HG03439 (cell line): ENCODE data around the gene ZC3H18.

ENCODE experiments used
- ATAC-seq: cut with Tn5 transposase; IDR thresholded peaks from one replicate; pipeline ENCODE4 v1.9.1; 2021; ENCODE audit warnings: mild to moderate bottlenecking, moderate library complexity; ENCODE audit not compliant: unreplicated experiment

ZC3H18 gene

GRCh38 chr16:88619859-88620815 is 49.9 kb downstream of the ZC3H18 start:
- ATAC-seq = no peak

- ATAC-seq = no peak
Observed at GRCh38 chr16:88622125-88622524, 51.9 kb downstream of the ZC3H18 start.

- no peak for ATAC-seq
Observed at GRCh38 chr16:88622866-88623265, 52.7 kb downstream of the ZC3H18 start.

GRCh38 chr16:88623858-88624257 is 53.7 kb downstream of the ZC3H18 start:
- no peak for ATAC-seq

- ATAC-seq = no peak
Observed at GRCh38 chr16:88624481-88624880, 54.3 kb downstream of the ZC3H18 start.

- ATAC-seq = no peak
Observed at GRCh38 chr16:88624977-88625576, 54.9 kb downstream of the ZC3H18 start.

- no peak for ATAC-seq
Observed at GRCh38 chr16:88626646-88627045, 56.4 kb downstream of the ZC3H18 start.

- no peak for ATAC-seq
Observed at GRCh38 chr16:88627531-88628411, 57.6 kb downstream of the ZC3H18 start.

- no peak for ATAC-seq
Observed at GRCh38 chr16:88628512-88628974, 58.3 kb downstream of the ZC3H18 start.

GRCh38 chr16:88629835-88630234 is 59.6 kb downstream of the ZC3H18 start:
- no peak for ATAC-seq

- ATAC-seq = no peak
Observed at GRCh38 chr16:88630433-88630832, 60.2 kb downstream of the ZC3H18 start.

- no peak for ATAC-seq
Observed at GRCh38 chr16:88630941-88631340, 60.7 kb downstream of the ZC3H18 start.

GRCh38 chr16:88631384-88631783 is 61.2 kb downstream of the ZC3H18 start:
- ATAC-seq = no peak

GRCh38 chr16:88631920-88632586 is 61.9 kb downstream of the ZC3H18 start:
- no peak for ATAC-seq

GRCh38 chr16:88632587-88632930 is 62.4 kb downstream of the ZC3H18 start:
- no peak for ATAC-seq

- peak; percentile 28 for ATAC-seq
Observed at GRCh38 chr16:88633684-88634140, 63.5 kb downstream of the ZC3H18 start.

- ATAC-seq = peak; percentile 49
Observed at GRCh38 chr16:88634141-88634993, 64.2 kb downstream of the ZC3H18 start.

GRCh38 chr16:88634994-88635670 is 64.9 kb downstream of the ZC3H18 start:
- no peak for ATAC-seq

GRCh38 chr16:88635671-88636319 is 65.6 kb downstream of the ZC3H18 start:
- no peak for ATAC-seq
